Prostate gland (tissue), 2 donors: ENCODE data around the gene SLC22A1. TPM values are rescaled to one million over a fixed set of nuclear protein-coding genes. Genes with fewer than 3 reads are reported as not detected.
"Not testable (repeated sequence)": the region's sequence is repeated elsewhere in the genome, so short reads cannot be mapped to it uniquely, and the experiment has no call there.

Experiments used
- DNase-seq: peaks from one replicate; pipeline ENCODE4 v3.0.0-alpha.2; 2019; ENCODE audit warnings: low spot score
- H3K27ac ChIP-seq, 2 donors: fragments of 200-600 bp; sonication (generic); 2 replicates each; pipeline ENCODE4 v1.5.1; 2017 to 2019
- H3K27me3 ChIP-seq: fragments of 200-600 bp; sonication (generic); replicated peaks from 2 replicates; pipeline ENCODE4 v1.5.1; 2019; ENCODE audit not compliant: insufficient read depth
- H3K36me3 ChIP-seq, 2 donors: fragments of 200-600 bp; sonication (generic); 1 replicate in 1 of 2; 2 replicates in 1 of 2; pipeline versions ENCODE4 v1.5.1 to v1.8.1; 2017 to 2019
- H3K4me1 ChIP-seq: fragments of 200-600 bp; sonication (generic); replicated peaks from 2 replicates; pipeline ENCODE4 v1.5.1; 2019
- H3K4me3 ChIP-seq, 2 donors: fragments of 200-600 bp; sonication (generic); 2 replicates each; pipeline ENCODE4 v1.5.1; 2017 to 2019
- H3K9me3 ChIP-seq: fragments of 200-600 bp; sonication (generic); 2 replicates; pipeline ENCODE4 v1.5.1; 2017
- CTCF ChIP-seq, 4 experiments: fragments of 200-600 bp in 2 of 4; fragments of 450-650 bp in 2 of 4; sonication (generic) in 2 of 4; IDR thresholded peaks; 1 replicate in 3 of 4; 2 replicates in 1 of 4; pipeline ENCODE4 v1.5.1; 2016 to 2019; ENCODE audit warnings: antibody characterized with exemption in 4 of 4, mild to moderate bottlenecking in 2 of 4, moderate library complexity in 2 of 4
- POLR2A ChIP-seq: fragments of 450-650 bp; IDR thresholded peaks from one replicate; pipeline ENCODE4 v1.6.1; 2016; ENCODE audit warnings: antibody characterized with exemption, mild to moderate bottlenecking
- POLR2AphosphoS5 ChIP-seq: sonication (generic); formaldehyde crosslinking; IDR thresholded peaks from one replicate; pipeline ENCODE4 v1.6.1; 2017; ENCODE audit warnings: antibody characterized with exemption
- WGBS: methylation state at CpG from one replicate; pipeline ENCODE4 v1.1.5; 2018; 5-methylcytosine and 5-hydroxymethylcytosine counted together
- intact Hi-C: fragments of 100-400 bp; cut with DNase I; formaldehyde crosslinking; loops from one replicate; pipeline ENCODE4 v1.14.2; 2022
- total RNA-seq, 2 donors: library from RNA; depleted of rRNA; stranded (reverse); fragments of >200 nt; gene quantifications; one replicate each; pipeline ENCODE4 v1.1.0, GENCODE V29; 2016

SLC22A1 gene
- total RNA-seq, 2 donors from 2014 or later: 0.80 to 4.4 TPM

GRCh38 chr6:160133441-160134336 lies 12.1 kb downstream of the SLC22A1 start:
- intact Hi-C loops: loop anchor here (2.0 kb wide), 1 partner anchor 45 kb away; no protein-coding TSS in a partner anchor

GRCh38 chr6:160134337-160134751 lies 12.7 kb downstream of the SLC22A1 start:
- DNase-seq, H3K9me3 ChIP-seq, H3K27ac ChIP-seq, H3K36me3 ChIP-seq, H3K27me3 ChIP-seq, H3K4me3 ChIP-seq: not testable (repeated sequence)
- H3K4me1 ChIP-seq: peaks cover 20% of the 10 kb centered on the region
- WGBS: 92% methylated on average over 20 of the region's 20 CpGs
- intact Hi-C loops: loop anchor here (2.0 kb wide), 1 partner anchor 46 kb away; no protein-coding TSS in a partner anchor

More at GRCh38 chr6:160133441-160134336, 12.1 kb downstream of the SLC22A1 start:
- Histone ChIP-seq H3K9me3 (no peaks in the 10 kb centered on the region), H3K27me3 (no peaks in the 10 kb centered on the region), H3K36me3 (no peaks in the 10 kb centered on the region), H3K27ac (no peak overlapping the region), H3K4me1 (peaks cover 20% of the 10 kb centered on the region), H3K4me3 (no peak overlapping the region)
- WGBS: 94% methylated on average over 44 of the region's 47 CpGs
- no peak for DNase-seq
- no peak for TF ChIP-seq CTCF (IDR thresholded peaks at IDR 0.05)

GRCh38 chr6:160134779-160135547 lies 13.3 kb downstream of the SLC22A1 start:
- Histone ChIP-seq H3K4me3 (no peak overlapping the region), H3K4me1 (peaks cover 20% of the 10 kb centered on the region), H3K27ac (peak overlapping the region; percentile 31 to 91), H3K9me3 (no peaks in the 10 kb centered on the region), H3K27me3 (no peaks in the 10 kb centered on the region), H3K36me3 (no peaks in the 10 kb centered on the region)
- intact Hi-C loops: loop anchor here (2.0 to 5.0 kb wide), 2 partner anchors 46 to 292 kb away; no protein-coding TSS in a partner anchor
- WGBS: 91% methylated on average over 6 of the region's 6 CpGs
- DNase-seq: no peak
- TF ChIP-seq POLR2AphosphoS5 (no peak), CTCF (IDR thresholded peaks at IDR 0.05) (no peak), POLR2A (no peak)

- H3K9me3 ChIP-seq: no peaks in the 10 kb centered on the region
- intact Hi-C loops: loop anchor here (2.0 to 5.0 kb wide), 2 partner anchors 47 to 291 kb away; no protein-coding TSS in a partner anchor
- no peak overlapping the region for H3K4me3 ChIP-seq
- peak overlapping the region; percentile 31 to 91 for H3K27ac ChIP-seq
- no peak for TF ChIP-seq CTCF (IDR thresholded peaks at IDR 0.05)
- TF ChIP-seq POLR2AphosphoS5: no peak
- no peak for TF ChIP-seq POLR2A
- H3K36me3 ChIP-seq: no peaks in the 10 kb centered on the region
- H3K27me3 ChIP-seq: no peaks in the 10 kb centered on the region
- 86% methylated on average over 21 of the region's 21 CpGs for WGBS
- DNase-seq: no peak
- H3K4me1 ChIP-seq: peaks cover 20% of the 10 kb centered on the region
Observed at GRCh38 chr6:160135907-160136655, 14.5 kb downstream of the SLC22A1 start.
